Smooth muscle cell (in vitro differentiated cells): ENCODE results near the gene DPF1. TPM values are rescaled to one million over a fixed set of nuclear protein-coding genes. Genes with fewer than 3 reads are reported as not detected.

ENCODE experiments used
- DNase-seq: peaks from one replicate; lab custom pipeline; 2025; ENCODE audit not compliant: unreplicated experiment; lab: John Stamatoyannopoulos, UW
- H2AFZ ChIP-seq: fragments of 200-600 bp; sonication (generic); 2 replicates; pipeline ENCODE4 v1.6.0; 2016; ENCODE audit warnings: antibody characterized with exemption, low read depth, mild to moderate bottlenecking
- H3F3A ChIP-seq: fragments of 200-600 bp; sonication (generic); 2 replicates; pipeline ENCODE4 v1.6.0; 2017; ENCODE audit warnings: antibody characterized with exemption, low read depth
- H3K27ac ChIP-seq: fragments of 200-600 bp; sonication (generic); 2 replicates; pipeline ENCODE4 v1.5.1; 2016; ENCODE audit warnings: low read depth, mild to moderate bottlenecking
- H3K27me3 ChIP-seq: fragments of 200-600 bp; sonication (generic); 2 replicates; pipeline ENCODE4 v1.6.1; 2016; ENCODE audit warnings: low read depth, mild to moderate bottlenecking
- H3K36me3 ChIP-seq: fragments of 200-600 bp; sonication (generic); 2 replicates; pipeline ENCODE4 v1.5.1; 2016; ENCODE audit warnings: low read depth
- H3K4me1 ChIP-seq: fragments of 200-600 bp; sonication (generic); 2 replicates; pipeline ENCODE4 v1.5.1; 2016; ENCODE audit warnings: low read depth
- H3K4me2 ChIP-seq: fragments of 200-600 bp; sonication (generic); 2 replicates; pipeline ENCODE4 v1.6.0; 2016; ENCODE audit warnings: mild to moderate bottlenecking
- H3K4me3 ChIP-seq: fragments of 200-600 bp; sonication (generic); 2 replicates; pipeline ENCODE4 v1.5.1; 2016; ENCODE audit warnings: mild to moderate bottlenecking
- H3K79me2 ChIP-seq: fragments of 200-600 bp; sonication (generic); 2 replicates; pipeline ENCODE4 v1.6.0; 2016; ENCODE audit warnings: low read depth, mild to moderate bottlenecking
- H3K9ac ChIP-seq: fragments of 200-600 bp; sonication (generic); 2 replicates; pipeline ENCODE4 v1.6.0; 2016; ENCODE audit warnings: low read depth
- H3K9me3 ChIP-seq: fragments of 200-600 bp; sonication (generic); replicated peaks from 2 replicates; pipeline ENCODE4 v1.5.1; 2016; ENCODE audit warnings: low read depth
- H4K20me1 ChIP-seq: fragments of 200-600 bp; sonication (generic); 2 replicates; pipeline ENCODE4 v1.6.0; 2016; ENCODE audit warnings: low read depth
- WGBS: methylation state at CpG from one replicate; pipeline ENCODE4 v1.1.7; 2016; ENCODE audit warnings: low lambda C conversion rate; 5-methylcytosine and 5-hydroxymethylcytosine counted together
- polyA plus RNA-seq: library from polyadenylated mRNA; unstranded; fragments of >200 nt; fragmentation: Nextera tagmentation; extraction: Ambion mirVana; gene quantifications from 2 replicates; pipeline ENCODE4 v1.2.1, GENCODE V29; 2016
- total RNA-seq: library from RNA; depleted of rRNA; stranded (reverse); fragments of >200 nt; gene quantifications from 2 replicates; pipeline ENCODE4 v1.2.3, GENCODE V29; 2014
- TF ChIP-seq, protein P1 (sequence below): fragments of 200-600 bp; sonication (generic); IDR thresholded peaks from 2 replicates; pipeline ENCODE4 v1.5.1; 2017; ENCODE audit warnings: borderline replicate concordance, mild to moderate bottlenecking, antibody characterized with exemption; ENCODE audit not compliant: insufficient read depth, poor library complexity, severe bottlenecking

The DPF1 gene
- total and polyA plus RNA-seq, 2 experiments from 2014 or later: 0.27 to 2.4 TPM

DNA sequence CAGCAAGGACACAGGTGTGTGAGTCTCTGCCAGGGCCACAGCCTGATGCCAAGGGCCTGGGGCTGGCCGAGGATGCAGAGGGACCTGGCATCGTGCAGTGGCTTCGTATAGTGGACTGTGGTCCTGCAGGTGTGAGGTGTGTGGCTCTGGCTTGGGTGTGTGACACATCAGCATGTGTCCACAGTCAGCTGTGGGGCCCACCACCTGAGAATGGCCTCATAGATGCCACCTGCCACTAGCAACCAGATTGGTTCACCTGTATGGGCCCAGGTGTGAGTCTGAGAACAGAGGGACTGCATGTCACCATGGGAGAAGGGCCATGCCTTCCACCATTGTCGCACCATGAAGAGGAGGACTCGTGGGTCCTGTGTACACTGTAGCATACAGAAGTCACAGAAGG lies 29.8 kb upstream of the DPF1 start:
- no peak overlapping the region for H3K27ac ChIP-seq
- peaks cover 6% of the 10 kb centered on the region for H3F3A ChIP-seq
- no peaks in the 10 kb centered on the region for H4K20me1 ChIP-seq
- H2AFZ ChIP-seq: no peak overlapping the region
- peaks cover 27% of the 10 kb centered on the region for H3K4me1 ChIP-seq
- H3K27me3 ChIP-seq: no peaks in the 10 kb centered on the region
- no peak overlapping the region for H3K4me3 ChIP-seq
- no peaks in the 10 kb centered on the region for H3K79me2 ChIP-seq
- H3K36me3 ChIP-seq: no peaks in the 10 kb centered on the region
- peak overlapping the region; percentile 75 for H3K4me2 ChIP-seq
- DNase-seq: no peak
- 94% methylated on average over 5 of the region's 5 CpGs for WGBS
- TF ChIP-seq, protein P1, sequence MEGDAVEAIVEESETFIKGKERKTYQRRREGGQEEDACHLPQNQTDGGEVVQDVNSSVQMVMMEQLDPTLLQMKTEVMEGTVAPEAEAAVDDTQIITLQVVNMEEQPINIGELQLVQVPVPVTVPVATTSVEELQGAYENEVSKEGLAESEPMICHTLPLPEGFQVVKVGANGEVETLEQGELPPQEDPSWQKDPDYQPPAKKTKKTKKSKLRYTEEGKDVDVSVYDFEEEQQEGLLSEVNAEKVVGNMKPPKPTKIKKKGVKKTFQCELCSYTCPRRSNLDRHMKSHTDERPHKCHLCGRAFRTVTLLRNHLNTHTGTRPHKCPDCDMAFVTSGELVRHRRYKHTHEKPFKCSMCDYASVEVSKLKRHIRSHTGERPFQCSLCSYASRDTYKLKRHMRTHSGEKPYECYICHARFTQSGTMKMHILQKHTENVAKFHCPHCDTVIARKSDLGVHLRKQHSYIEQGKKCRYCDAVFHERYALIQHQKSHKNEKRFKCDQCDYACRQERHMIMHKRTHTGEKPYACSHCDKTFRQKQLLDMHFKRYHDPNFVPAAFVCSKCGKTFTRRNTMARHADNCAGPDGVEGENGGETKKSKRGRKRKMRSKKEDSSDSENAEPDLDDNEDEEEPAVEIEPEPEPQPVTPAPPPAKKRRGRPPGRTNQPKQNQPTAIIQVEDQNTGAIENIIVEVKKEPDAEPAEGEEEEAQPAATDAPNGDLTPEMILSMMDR: no peak
- H3K9me3 ChIP-seq: no peaks in the 10 kb centered on the region
- H3K9ac ChIP-seq: no peak overlapping the region

DNA sequence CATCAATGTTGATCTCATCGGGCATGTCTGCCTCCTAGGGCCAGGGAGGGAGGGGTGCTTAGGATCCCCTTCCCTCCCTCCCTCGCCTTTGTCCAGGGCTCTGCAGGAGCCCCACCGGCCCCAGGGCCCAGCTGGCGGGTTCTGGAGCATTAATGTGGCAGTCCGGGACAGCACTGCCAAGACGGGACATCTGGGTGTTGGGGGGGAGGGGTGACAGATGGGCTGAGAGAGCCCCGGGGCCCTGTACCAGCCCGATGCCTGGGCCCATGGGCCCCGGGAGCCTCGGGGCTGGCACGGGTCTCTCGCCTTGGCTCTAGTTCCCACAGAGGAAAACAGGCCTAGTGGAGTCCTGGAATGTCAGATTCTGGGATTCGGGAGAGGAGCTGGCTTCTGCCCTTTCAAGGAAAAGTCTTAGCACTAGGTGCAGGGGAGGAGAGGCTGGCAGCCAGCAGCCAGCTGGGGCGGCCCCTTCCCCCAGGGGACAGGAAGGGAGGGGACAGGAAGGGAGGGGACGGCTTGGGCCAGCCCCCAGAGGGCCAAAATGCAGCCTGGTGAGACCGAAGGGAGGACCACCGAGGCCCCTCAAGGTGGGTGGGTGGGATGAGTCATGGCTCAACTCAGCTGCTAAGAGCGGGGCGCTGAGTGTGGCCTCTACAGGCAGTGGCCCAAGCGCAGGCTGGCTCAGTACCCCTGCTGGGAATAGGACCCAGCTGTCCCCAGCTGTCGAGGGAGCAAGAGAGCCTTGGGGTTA lies 29.1 kb upstream of the DPF1 start:
- Histone ChIP-seq H3K4me1 (peaks cover 27% of the 10 kb centered on the region), H3K36me3 (no peaks in the 10 kb centered on the region), H3K4me2 (peak overlapping the region; percentile 75), H3K4me3 (no peak overlapping the region), H4K20me1 (no peaks in the 10 kb centered on the region), H3K9ac (no peak overlapping the region), H3K9me3 (no peaks in the 10 kb centered on the region), H3F3A (peaks cover 6% of the 10 kb centered on the region), H3K79me2 (no peaks in the 10 kb centered on the region), H3K27ac (no peak overlapping the region), H3K27me3 (no peaks in the 10 kb centered on the region), H2AFZ (no peak overlapping the region)
- TF ChIP-seq, protein P1: no peak
- no peak for DNase-seq
- 36% methylated on average over 20 of the region's 21 CpGs for WGBS

DNA sequence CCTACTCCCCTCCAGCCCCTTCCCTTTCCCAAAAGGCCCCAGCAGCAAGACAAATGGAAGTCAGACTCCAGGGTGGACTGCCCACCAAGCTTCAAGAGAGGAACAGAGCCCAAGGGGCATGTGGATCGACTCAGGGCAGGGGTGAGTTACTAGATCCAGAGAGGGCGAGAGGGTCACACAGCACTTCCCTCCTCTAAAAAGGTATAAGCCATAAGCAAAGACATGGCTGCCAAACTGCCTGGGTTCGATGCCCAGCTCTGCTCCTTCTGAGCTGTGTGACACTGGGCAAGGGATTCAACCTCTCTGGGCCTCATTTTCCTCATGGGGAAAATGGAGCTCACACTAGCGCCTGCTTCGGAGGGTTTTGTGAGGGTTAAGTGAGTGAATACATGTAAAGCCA lies 28.4 kb upstream of the DPF1 start:
- 84% methylated on average over 5 of the region's 5 CpGs for WGBS
- H3K9ac ChIP-seq: no peak overlapping the region
- peaks cover 6% of the 10 kb centered on the region for H3F3A ChIP-seq
- H3K4me1 ChIP-seq: peaks cover 27% of the 10 kb centered on the region
- no peak overlapping the region for H2AFZ ChIP-seq
- H4K20me1 ChIP-seq: no peaks in the 10 kb centered on the region
- peak overlapping the region; percentile 75 for H3K4me2 ChIP-seq
- no peak overlapping the region for H3K27ac ChIP-seq
- H3K36me3 ChIP-seq: no peaks in the 10 kb centered on the region
- H3K4me3 ChIP-seq: no peak overlapping the region
- no peaks in the 10 kb centered on the region for H3K79me2 ChIP-seq
- DNase-seq: no peak
- TF ChIP-seq, protein P1: no peak
- no peaks in the 10 kb centered on the region for H3K9me3 ChIP-seq
- no peaks in the 10 kb centered on the region for H3K27me3 ChIP-seq
